Hepatocyte (in vitro differentiated cells): Measurements from ENCODE around the gene SLC2A11. TPM values are rescaled to one million over a fixed set of nuclear protein-coding genes. Genes with fewer than 3 reads are reported as not detected.

Experiments used
- DNase-seq: peaks from one replicate; pipeline ENCODE4 v3.0.0-alpha.2; 2016; ENCODE audit warnings: low spot score
- H2AFZ ChIP-seq: fragments of 200-600 bp; sonication (generic); 2 replicates; pipeline ENCODE4 v1.6.0; 2016; ENCODE audit warnings: antibody characterized with exemption, mild to moderate bottlenecking
- H3K27ac ChIP-seq: fragments of 200-600 bp; sonication (generic); 2 replicates; pipeline ENCODE4 v1.5.1; 2016; ENCODE audit warnings: mild to moderate bottlenecking
- H3K27me3 ChIP-seq: fragments of 200-600 bp; sonication (generic); 2 replicates; pipeline ENCODE4 v1.6.1; 2016
- H3K36me3 ChIP-seq: fragments of 200-600 bp; sonication (generic); replicated peaks from 2 replicates; pipeline ENCODE4 v1.5.1; 2016; ENCODE audit warnings: low read depth; ENCODE audit not compliant: insufficient read depth
- H3K4me1 ChIP-seq: fragments of 200-600 bp; sonication (generic); 2 replicates; pipeline ENCODE4 v1.5.1; 2016; ENCODE audit warnings: mild to moderate bottlenecking, moderate library complexity; ENCODE audit not compliant: insufficient read depth
- H3K4me2 ChIP-seq: fragments of 200-600 bp; sonication (generic); 2 replicates; pipeline ENCODE4 v1.6.0; 2016
- H3K4me3 ChIP-seq: fragments of 200-600 bp; sonication (generic); 2 replicates; pipeline ENCODE4 v1.5.1; 2016; ENCODE audit warnings: mild to moderate bottlenecking
- H3K79me2 ChIP-seq: fragments of 200-600 bp; sonication (generic); 2 replicates; pipeline ENCODE4 v1.6.0; 2017; ENCODE audit warnings: mild to moderate bottlenecking
- H3K9me2 ChIP-seq: fragments of 200-600 bp; sonication (generic); replicated peaks from 2 replicates; pipeline ENCODE4 v1.6.0; 2017; ENCODE audit warnings: mild to moderate bottlenecking; ENCODE audit not compliant: insufficient read depth
- H3K9me3 ChIP-seq: fragments of 200-600 bp; sonication (generic); 2 replicates; pipeline ENCODE4 v1.5.1; 2016; ENCODE audit warnings: low read depth, mild to moderate bottlenecking
- H4K20me1 ChIP-seq: fragments of 200-600 bp; sonication (generic); 2 replicates; pipeline ENCODE4 v1.6.0; 2016; ENCODE audit warnings: mild to moderate bottlenecking; ENCODE audit not compliant: insufficient read depth, poor library complexity, severe bottlenecking
- EZH2 ChIP-seq: fragments of 200-600 bp; sonication (generic); IDR thresholded peaks from 2 replicates; pipeline ENCODE4 v1.6.1; 2016; ENCODE audit warnings: antibody characterized with exemption, mild to moderate bottlenecking, borderline replicate concordance
- EZH2phosphoT487 ChIP-seq: fragments of 200-600 bp; sonication (generic); IDR thresholded peaks from one replicate; pipeline ENCODE4 v1.6.1; 2018; ENCODE audit warnings: antibody characterized with exemption, mild to moderate bottlenecking, low read depth, moderate library complexity; ENCODE audit not compliant: unreplicated experiment, severe bottlenecking
- WGBS: methylation state at CpG from one replicate; pipeline ENCODE4 v1.1.6; 2016; ENCODE audit warnings: low lambda C conversion rate; ENCODE audit errors: missing lambda C conversion rate; 5-methylcytosine and 5-hydroxymethylcytosine counted together
- polyA plus RNA-seq: library from polyadenylated mRNA; unstranded; fragments of >200 nt; fragmentation: Nextera tagmentation; extraction: Ambion mirVana; gene quantifications from 2 replicates; pipeline ENCODE4 v1.2.1, GENCODE V29; 2016
- small RNA-seq: library from RNA; depleted of rRNA; stranded (forward); fragments of <200 nt; gene quantifications from one replicate; pipeline ENCODE3, GENCODE V24; 2014
- total RNA-seq: library from RNA; depleted of rRNA; stranded (reverse); fragments of >200 nt; gene quantifications from 2 replicates; pipeline ENCODE4 v1.2.3, GENCODE V29; 2014
- TF ChIP-seq, protein P1 (sequence below): fragments of 200-600 bp; sonication (generic); IDR thresholded peaks from 2 replicates; pipeline ENCODE4 v1.5.1; 2016; ENCODE audit warnings: antibody characterized with exemption, mild to moderate bottlenecking; ENCODE audit not compliant: poor library complexity

The SLC2A11 gene
- total and polyA plus RNA-seq, 2 experiments from 2014 or later: 15.0 TPM

DNA sequence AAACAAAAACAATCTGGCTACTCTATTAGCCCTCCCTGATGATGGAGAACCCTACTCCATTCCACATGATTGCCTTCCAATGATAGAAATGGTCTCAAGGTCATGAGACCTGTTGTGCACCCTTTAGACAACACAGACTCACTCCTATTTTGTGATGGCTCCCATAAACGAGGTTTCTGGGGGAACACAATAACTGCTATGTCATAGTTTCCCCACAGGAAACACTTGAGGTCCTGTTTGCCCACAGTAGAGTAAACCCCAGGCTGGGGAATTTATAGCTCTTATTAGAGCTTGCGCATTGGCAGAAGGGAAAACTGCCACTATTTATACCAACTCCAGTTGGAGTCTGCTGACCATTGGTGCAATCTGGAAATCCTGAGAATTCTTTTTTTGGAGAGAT is 65.2 kb downstream of the SLC2A11 start:
- H3K9me3 ChIP-seq: no peaks in the 10 kb centered on the region
- H3K4me3 ChIP-seq: no peak overlapping the region
- peaks cover 5% of the 10 kb centered on the region for H3K4me1 ChIP-seq
- no peaks in the 10 kb centered on the region for H3K36me3 ChIP-seq
- H3K9me2 ChIP-seq: no peaks in the 10 kb centered on the region
- H4K20me1 ChIP-seq: no peaks in the 10 kb centered on the region
- no peak overlapping the region for H3K27ac ChIP-seq
- no peak overlapping the region for H3K4me2 ChIP-seq
- no peaks in the 10 kb centered on the region for H3K79me2 ChIP-seq
- no peaks in the 10 kb centered on the region for H3K27me3 ChIP-seq
- DNase-seq: peak; percentile 1
- TF ChIP-seq EZH2phosphoT487: no peak
- TF ChIP-seq, protein P1, sequence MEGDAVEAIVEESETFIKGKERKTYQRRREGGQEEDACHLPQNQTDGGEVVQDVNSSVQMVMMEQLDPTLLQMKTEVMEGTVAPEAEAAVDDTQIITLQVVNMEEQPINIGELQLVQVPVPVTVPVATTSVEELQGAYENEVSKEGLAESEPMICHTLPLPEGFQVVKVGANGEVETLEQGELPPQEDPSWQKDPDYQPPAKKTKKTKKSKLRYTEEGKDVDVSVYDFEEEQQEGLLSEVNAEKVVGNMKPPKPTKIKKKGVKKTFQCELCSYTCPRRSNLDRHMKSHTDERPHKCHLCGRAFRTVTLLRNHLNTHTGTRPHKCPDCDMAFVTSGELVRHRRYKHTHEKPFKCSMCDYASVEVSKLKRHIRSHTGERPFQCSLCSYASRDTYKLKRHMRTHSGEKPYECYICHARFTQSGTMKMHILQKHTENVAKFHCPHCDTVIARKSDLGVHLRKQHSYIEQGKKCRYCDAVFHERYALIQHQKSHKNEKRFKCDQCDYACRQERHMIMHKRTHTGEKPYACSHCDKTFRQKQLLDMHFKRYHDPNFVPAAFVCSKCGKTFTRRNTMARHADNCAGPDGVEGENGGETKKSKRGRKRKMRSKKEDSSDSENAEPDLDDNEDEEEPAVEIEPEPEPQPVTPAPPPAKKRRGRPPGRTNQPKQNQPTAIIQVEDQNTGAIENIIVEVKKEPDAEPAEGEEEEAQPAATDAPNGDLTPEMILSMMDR: no peak
- TF ChIP-seq EZH2: no peak
- no peak overlapping the region for H2AFZ ChIP-seq
- 94% methylated on average over 2 of the region's 2 CpGs for WGBS

DNA sequence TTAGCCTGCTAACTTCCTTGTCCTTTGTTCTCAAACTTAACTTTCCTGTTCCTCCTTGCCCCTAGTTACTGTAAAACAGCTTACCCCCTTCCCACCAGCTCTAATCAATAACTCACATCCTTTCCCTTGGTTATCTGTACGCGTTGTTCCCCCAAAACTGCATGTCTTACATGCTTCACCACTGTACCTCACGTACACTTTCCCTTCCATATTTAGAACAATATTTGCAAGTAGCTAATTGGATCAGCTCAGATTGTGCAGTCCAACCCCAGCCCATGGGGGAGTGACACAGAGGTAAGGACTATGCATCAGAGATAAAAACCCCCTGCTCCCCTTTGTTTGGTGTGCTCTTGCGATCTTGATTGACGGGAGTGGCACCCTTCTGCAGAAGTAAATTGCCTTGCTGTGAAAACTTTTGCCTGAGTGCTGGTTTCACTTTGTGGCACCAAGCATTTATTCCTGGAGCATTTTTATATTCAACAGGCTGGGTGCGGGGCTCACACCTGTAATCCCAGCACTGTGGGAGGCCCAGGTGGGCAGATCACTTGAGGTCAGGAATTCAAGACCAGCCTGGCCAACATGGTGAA is 67.4 kb downstream of the SLC2A11 start:
- no peak overlapping the region for H3K4me3 ChIP-seq
- no peaks in the 10 kb centered on the region for H3K27me3 ChIP-seq
- H2AFZ ChIP-seq: no peak overlapping the region
- H3K36me3 ChIP-seq: no peaks in the 10 kb centered on the region
- no peak for TF ChIP-seq EZH2phosphoT487
- H3K9me2 ChIP-seq: no peaks in the 10 kb centered on the region
- 70% methylated on average over 6 of the region's 6 CpGs for WGBS
- DNase-seq: peak; percentile 5
- H3K4me2 ChIP-seq: no peak overlapping the region
- H3K9me3 ChIP-seq: no peaks in the 10 kb centered on the region
- no peaks in the 10 kb centered on the region for H3K79me2 ChIP-seq
- H3K27ac ChIP-seq: no peak overlapping the region
- no peaks in the 10 kb centered on the region for H4K20me1 ChIP-seq
- H3K4me1 ChIP-seq: peaks cover 5% of the 10 kb centered on the region

DNA sequence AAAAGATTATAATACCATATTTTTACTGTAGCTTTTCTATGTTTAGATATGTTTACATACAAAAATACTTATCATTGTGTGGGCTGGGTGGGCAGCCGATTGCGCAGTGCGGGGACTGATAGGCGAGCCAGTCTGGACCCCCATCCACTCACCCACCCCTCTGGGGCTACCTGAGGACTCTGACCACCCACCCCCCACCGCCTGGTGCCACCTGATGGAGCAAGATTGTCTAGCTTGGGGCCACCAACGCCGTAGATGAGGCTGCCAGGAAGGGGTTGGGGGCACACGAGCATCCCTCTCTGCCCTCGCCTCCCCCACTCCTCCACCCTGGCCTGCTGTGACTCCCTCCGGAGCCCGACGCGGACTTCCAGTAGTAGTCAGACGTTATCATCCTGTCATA is 68.9 kb downstream of the SLC2A11 start:
- no peak for DNase-seq
- TF ChIP-seq EZH2phosphoT487 (no peak), EZH2 (no peak)
- TF ChIP-seq, protein P1: no peak
- Histone ChIP-seq H3K36me3 (no peaks in the 10 kb centered on the region), H3K27me3 (no peaks in the 10 kb centered on the region), H2AFZ (no peak overlapping the region), H3K79me2 (peaks cover 5% of the 10 kb centered on the region), H3K27ac (no peak overlapping the region), H3K9me3 (no peaks in the 10 kb centered on the region), H3K4me2 (no peak overlapping the region), H3K4me3 (no peak overlapping the region), H4K20me1 (no peaks in the 10 kb centered on the region), H3K4me1 (peaks cover 2% of the 10 kb centered on the region), H3K9me2 (no peaks in the 10 kb centered on the region)
- WGBS: 83% methylated on average over 13 of the region's 14 CpGs

Small RNAs within 50 kb of the gene (small RNA-seq; reads per million reads assigned to genes)
- gene RN7SL268P: not detected

Other genes starting within 250 kb of the SLC2A11 start
- gene DRICH1, start 225.6 kb upstream of the SLC2A11 start, total RNA-seq: 0.48 TPM in 1 of 2 replicates, not detected in the other
- gene DRICH1, start 225.6 kb upstream of the SLC2A11 start, polyA plus RNA-seq: 0.43 TPM in 1 of 2 replicates, not detected in the other
- gene RGL4, start 166.9 kb upstream of the SLC2A11 start, total RNA-seq: not detected in 2 replicates
- 0.61 and 0.68 TPM in 2 replicates for gene RGL4, start 166.9 kb upstream of the SLC2A11 start, polyA plus RNA-seq
- gene ZNF70, start 106.8 kb upstream of the SLC2A11 start, total RNA-seq: 4.6 and 5.2 TPM in 2 replicates
- gene ZNF70, start 106.8 kb upstream of the SLC2A11 start, polyA plus RNA-seq: 1.3 and 2.3 TPM in 2 replicates
- not detected in 2 replicates for gene VPREB3, start 103.5 kb upstream of the SLC2A11 start, total RNA-seq
- gene VPREB3, start 103.5 kb upstream of the SLC2A11 start, polyA plus RNA-seq: not detected in 2 replicates
- gene C22orf15, start 94.9 kb upstream of the SLC2A11 start, total RNA-seq: not detected in 2 replicates
- 0.35 and 0.37 TPM in 2 replicates for gene C22orf15, start 94.9 kb upstream of the SLC2A11 start, polyA plus RNA-seq
- gene CHCHD10, start 89.9 kb upstream of the SLC2A11 start, total RNA-seq: 4.0 and 36.5 TPM in 2 replicates
- 53.0 and 68.1 TPM in 2 replicates for gene CHCHD10, start 89.9 kb upstream of the SLC2A11 start, polyA plus RNA-seq
- 27.9 and 36.2 TPM in 2 replicates for gene MMP11, start 85.0 kb upstream of the SLC2A11 start, total RNA-seq
- gene MMP11, start 85.0 kb upstream of the SLC2A11 start, polyA plus RNA-seq: 22.8 and 25.2 TPM in 2 replicates
- gene SMARCB1, start 70.9 kb upstream of the SLC2A11 start, total RNA-seq: 84.3 and 88.2 TPM in 2 replicates
- 103 and 120 TPM in 2 replicates for gene SMARCB1, start 70.9 kb upstream of the SLC2A11 start, polyA plus RNA-seq
- gene DERL3, start 18.9 kb upstream of the SLC2A11 start, total RNA-seq: 1.6 and 1.8 TPM in 2 replicates
- gene DERL3, start 18.9 kb upstream of the SLC2A11 start, polyA plus RNA-seq: 5.1 and 6.1 TPM in 2 replicates
- 240 and 306 TPM in 2 replicates for gene MIF, start 36.5 kb downstream of the SLC2A11 start, total RNA-seq
- 2,070 and 2,177 TPM in 2 replicates for gene MIF, start 36.5 kb downstream of the SLC2A11 start, polyA plus RNA-seq
- 0.24 and 1.3 TPM in 2 replicates for gene GSTT2B, start 103.3 kb downstream of the SLC2A11 start, total RNA-seq
- 3.0 and 5.6 TPM in 2 replicates for gene GSTT2B, start 103.3 kb downstream of the SLC2A11 start, polyA plus RNA-seq
- gene DDTL, start 109.0 kb downstream of the SLC2A11 start, total RNA-seq: not detected in 2 replicates
- gene DDTL, start 109.0 kb downstream of the SLC2A11 start, polyA plus RNA-seq: 4.7 and 7.2 TPM in 2 replicates
- 136 and 143 TPM in 2 replicates for gene DDT, start 116.6 kb downstream of the SLC2A11 start, total RNA-seq
- gene DDT, start 116.6 kb downstream of the SLC2A11 start, polyA plus RNA-seq: 213 and 223 TPM in 2 replicates
- gene GSTT2, start 122.3 kb downstream of the SLC2A11 start, total RNA-seq: not detected in 2 replicates
- gene GSTT2, start 122.3 kb downstream of the SLC2A11 start, polyA plus RNA-seq: 0.15 TPM in 1 of 2 replicates, not detected in the other
- not detected in 2 replicates for gene GSTT4, start 147.6 kb downstream of the SLC2A11 start, total RNA-seq
- not detected in 2 replicates for gene GSTT4, start 147.6 kb downstream of the SLC2A11 start, polyA plus RNA-seq
- 24.7 and 34.5 TPM in 2 replicates for gene CABIN1, start 153.4 kb downstream of the SLC2A11 start, total RNA-seq
- gene CABIN1, start 153.4 kb downstream of the SLC2A11 start, polyA plus RNA-seq: 20.9 and 21.7 TPM in 2 replicates